Keratinocyte (primary cell): ENCODE measurements around the gene KCNJ6.

ENCODE experiments used
- CTCF ChIP-seq, 3 experiments: IDR thresholded peaks in 1 of 3; conservative IDR thresholded peaks in 1 of 3; optimal IDR thresholded peaks in 1 of 3; 2 replicates in 2 of 3; 3 replicates in 1 of 3; pipeline versions ENCODE3 to v1.5.1; 2011; ENCODE audit warnings: low read length in 3 of 3, mild to moderate bottlenecking in 3 of 3, moderate library complexity in 2 of 3, control low read depth in 1 of 3, inconsistent platforms in 1 of 3; ENCODE audit not compliant: insufficient read depth in 2 of 3; ENCODE audit errors: extremely low read depth in 1 of 3
- EZH2 ChIP-seq: IDR thresholded peaks from one replicate; pipeline ENCODE4 v1.6.1; 2012; ENCODE audit warnings: inconsistent platforms, mild to moderate bottlenecking, low read length, moderate library complexity

- TF ChIP-seq CTCF (optimal IDR thresholded peaks at IDR 0.05 in 1 of 3, IDR thresholded peaks at IDR 0.05 in 1 of 3, conservative IDR thresholded peaks at IDR 0.05 in 1 of 3; ENCODE audit: extremely low read depth in 1 of 3, insufficient read depth in 2 of 3, low read length in 3 of 3) = no peak
- no peak for TF ChIP-seq EZH2
Measured at GRCh38 chr21:37669249-37669648, 247.0 kb downstream of the KCNJ6 start.
